ENCODE measurements around the gene TGFBRAP1.
A peak's percentile ranks its signal among the peaks of the same experiment; 100 is the strongest.

The TGFBRAP1 gene, protein sequence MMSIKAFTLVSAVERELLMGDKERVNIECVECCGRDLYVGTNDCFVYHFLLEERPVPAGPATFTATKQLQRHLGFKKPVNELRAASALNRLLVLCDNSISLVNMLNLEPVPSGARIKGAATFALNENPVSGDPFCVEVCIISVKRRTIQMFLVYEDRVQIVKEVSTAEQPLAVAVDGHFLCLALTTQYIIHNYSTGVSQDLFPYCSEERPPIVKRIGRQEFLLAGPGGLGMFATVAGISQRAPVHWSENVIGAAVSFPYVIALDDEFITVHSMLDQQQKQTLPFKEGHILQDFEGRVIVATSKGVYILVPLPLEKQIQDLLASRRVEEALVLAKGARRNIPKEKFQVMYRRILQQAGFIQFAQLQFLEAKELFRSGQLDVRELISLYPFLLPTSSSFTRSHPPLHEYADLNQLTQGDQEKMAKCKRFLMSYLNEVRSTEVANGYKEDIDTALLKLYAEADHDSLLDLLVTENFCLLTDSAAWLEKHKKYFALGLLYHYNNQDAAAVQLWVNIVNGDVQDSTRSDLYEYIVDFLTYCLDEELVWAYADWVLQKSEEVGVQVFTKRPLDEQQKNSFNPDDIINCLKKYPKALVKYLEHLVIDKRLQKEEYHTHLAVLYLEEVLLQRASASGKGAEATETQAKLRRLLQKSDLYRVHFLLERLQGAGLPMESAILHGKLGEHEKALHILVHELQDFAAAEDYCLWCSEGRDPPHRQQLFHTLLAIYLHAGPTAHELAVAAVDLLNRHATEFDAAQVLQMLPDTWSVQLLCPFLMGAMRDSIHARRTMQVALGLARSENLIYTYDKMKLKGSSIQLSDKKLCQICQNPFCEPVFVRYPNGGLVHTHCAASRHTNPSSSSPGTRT

GRCh38 chr2:105329561-105330495 is at the start of gene TGFBRAP1:
Gene TGFBRAP1 (minus strand): TSS chr2:105329735. CDS start chr2:105308301, 21,434 bp downstream.
- peak; percentile 24 to 26 for DNase-seq (ENCODE audit: low read depth in 2 of 2)

- no peak for DNase-seq (ENCODE audit: low read depth in 2 of 2)
Measured at GRCh38 chr2:105378921-105379383, 49.4 kb upstream of the TGFBRAP1 start.

- no peak for DNase-seq (ENCODE audit: low read depth in 2 of 2)
Measured at GRCh38 chr2:105378276-105378840, 48.8 kb upstream of the TGFBRAP1 start.

- no peak for DNase-seq (ENCODE audit: low read depth in 2 of 2)
Measured at GRCh38 chr2:105377871-105378270, 48.3 kb upstream of the TGFBRAP1 start.

DNA sequence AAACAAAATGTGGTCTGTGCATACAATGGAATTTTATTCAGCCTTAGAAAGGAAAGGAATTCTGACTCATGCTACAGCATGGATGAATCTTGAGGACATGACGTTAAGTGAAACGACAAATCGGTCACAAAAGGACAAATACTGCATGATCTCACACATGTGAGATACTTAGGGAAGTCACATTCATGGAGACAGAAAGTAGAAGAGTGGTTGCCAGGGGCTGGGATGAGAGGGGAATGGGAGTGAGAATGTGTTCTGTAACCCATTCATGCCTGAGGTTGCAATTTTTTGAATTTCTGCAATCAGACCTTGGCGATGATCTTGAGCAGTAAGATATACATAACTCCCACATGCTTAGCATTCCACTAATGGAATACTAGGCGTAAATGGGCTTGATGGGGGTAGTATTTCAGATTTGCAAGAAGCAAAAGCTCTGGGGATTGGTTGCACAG is 47.3 kb upstream of the TGFBRAP1 start:
- DNase-seq (ENCODE audit: low read depth in 2 of 2), result no peak

DNA sequence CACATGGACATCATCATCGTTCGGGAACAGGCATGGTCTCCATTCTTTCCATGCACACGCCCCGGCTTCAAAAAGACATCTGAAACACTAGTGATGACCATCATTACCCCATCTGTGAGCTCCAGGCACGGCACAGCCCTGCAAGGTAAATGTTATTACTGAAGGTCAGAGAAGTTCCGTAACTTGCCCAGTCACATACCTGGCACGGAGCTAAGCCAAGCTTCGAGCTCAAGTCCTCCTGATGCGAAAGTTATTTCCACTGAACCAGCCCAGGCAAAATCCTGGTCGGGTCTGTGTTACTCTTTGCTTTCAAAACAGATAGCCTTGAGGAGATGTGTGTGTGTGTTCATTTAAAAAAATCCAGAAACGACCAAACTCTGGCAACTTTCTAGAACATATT is 46.5 kb upstream of the TGFBRAP1 start:
- no peak for DNase-seq (ENCODE audit: low read depth in 2 of 2)

DNA sequence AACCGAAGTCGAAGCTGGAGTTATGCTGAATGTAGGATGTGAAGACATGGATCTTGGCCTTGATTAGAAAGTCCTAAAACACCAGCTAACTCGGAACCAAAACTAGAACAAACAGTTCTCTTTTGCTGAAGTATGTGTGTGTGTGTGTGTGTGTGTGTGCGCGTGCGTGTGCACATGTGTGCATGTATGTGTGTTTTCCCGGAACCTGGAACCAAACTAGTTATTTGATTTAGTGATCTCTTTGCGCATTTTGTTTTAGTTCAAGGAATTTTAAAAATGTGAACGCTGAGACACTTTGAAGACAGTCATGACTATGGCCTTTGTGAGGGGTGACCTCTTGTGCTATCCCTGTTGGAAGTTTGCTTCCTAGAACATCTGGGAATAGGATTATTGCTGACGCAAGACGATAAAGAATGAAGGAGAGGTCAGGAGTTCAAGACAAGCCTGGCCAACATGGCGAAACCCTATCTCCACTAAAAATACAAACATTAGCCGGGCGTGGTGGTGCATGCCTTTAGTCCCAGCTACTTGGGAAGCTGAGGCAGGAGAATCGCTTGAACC is 45.5 kb upstream of the TGFBRAP1 start:
- no peak for DNase-seq (ENCODE audit: low read depth in 2 of 2)

- DNase-seq (ENCODE audit: low read depth in 2 of 2), result no peak
Measured at GRCh38 chr2:105373895-105374401, 44.4 kb upstream of the TGFBRAP1 start.

DNA sequence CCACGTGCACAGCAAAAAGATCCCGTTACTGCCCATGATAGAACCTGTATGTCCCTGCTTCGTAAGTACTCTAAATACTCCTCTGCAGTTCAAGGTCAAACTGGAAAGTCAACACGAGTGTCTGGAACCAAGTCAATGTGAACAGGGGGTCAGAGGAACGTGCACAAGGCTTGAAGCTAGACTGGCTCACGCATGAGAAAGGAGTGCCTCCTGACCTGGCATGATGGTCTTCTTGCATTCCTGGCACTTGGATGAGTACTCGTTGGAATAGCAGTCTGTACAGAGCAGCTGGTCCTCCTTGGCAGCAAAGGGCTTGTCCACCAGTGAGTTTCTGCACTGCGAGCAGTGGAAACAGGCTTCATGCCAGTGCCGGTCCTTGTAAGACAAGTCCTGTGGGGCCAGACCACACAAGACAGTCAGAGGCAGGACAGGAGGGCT is 43.8 kb upstream of the TGFBRAP1 start:
- no peak for DNase-seq (ENCODE audit: low read depth in 2 of 2)

DNA sequence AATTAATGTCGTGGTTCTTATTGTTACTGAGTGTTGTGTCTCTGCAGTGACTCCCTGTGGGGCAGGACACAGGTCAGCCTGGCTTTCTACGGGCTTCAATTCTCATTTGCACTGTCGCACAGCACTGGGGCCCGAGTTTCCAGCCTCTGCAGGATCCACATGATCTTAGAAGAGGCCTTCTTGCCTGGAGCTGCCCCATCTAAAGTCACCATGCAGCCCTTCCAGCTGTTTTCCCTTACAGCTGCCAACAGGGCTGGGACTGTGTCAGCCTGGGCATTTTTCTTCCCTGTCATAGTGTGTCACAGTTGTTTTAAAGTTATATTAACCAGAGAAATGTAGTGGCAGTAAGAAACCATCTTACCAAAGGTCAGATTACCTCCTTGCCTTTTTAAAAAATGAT is 42.3 kb upstream of the TGFBRAP1 start:
- no peak for DNase-seq (ENCODE audit: low read depth in 2 of 2)

- DNase-seq (ENCODE audit: low read depth in 2 of 2), result no peak
Measured at GRCh38 chr2:105371156-105371555, 41.6 kb upstream of the TGFBRAP1 start.

DNA sequence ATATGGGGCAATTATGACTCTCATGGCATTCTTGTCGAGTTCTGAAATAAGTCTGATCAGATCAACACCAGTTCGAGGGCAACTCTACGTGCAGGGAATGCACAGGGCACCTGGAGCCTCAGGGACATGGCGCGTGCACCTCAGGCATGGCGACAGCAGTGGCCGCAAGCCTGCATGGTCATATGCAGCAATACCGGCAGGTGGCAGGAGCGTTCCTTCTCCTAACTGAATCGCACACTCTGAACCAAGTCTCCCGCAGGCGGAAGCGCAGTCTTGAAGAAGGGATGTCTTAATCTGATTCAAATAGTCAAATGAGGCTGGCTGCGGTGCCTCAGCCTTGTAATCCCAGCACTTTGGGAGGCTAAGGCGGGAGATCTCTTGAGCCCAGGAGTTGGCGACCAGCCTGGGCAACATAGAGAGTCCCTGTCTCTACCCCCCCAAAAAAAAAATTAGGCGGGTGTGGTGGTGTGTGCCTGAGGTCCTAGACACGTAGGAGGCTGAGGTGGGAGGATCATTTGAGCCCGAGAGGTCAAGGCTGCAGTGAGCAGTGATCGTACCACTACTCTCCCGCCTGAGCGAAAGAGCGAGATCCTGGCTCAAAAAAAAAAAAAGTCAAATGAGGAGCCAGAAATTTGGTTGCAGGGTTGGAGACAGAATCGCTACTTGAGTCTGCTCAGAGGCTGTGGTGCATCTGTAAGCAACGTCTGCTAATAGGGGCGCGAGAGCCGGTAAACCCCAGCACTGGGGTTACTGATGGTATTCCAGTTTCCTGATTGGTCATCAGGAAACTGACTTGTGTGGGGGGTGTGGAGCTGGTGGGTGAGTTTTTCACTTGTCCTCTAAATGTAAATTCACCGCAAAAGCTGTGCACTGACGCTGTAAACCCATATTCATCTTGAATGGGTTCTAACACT is 40.5 kb upstream of the TGFBRAP1 start:
- DNase-seq (ENCODE audit: low read depth in 2 of 2), result peak; percentile 64 to 68

- no peak for DNase-seq (ENCODE audit: low read depth in 2 of 2)
Measured at GRCh38 chr2:105368759-105369408, 39.3 kb upstream of the TGFBRAP1 start.

GRCh38 chr2:105365206-105365605 is 35.7 kb upstream of the TGFBRAP1 start:
- DNase-seq (ENCODE audit: low read depth in 2 of 2), result no peak

DNA sequence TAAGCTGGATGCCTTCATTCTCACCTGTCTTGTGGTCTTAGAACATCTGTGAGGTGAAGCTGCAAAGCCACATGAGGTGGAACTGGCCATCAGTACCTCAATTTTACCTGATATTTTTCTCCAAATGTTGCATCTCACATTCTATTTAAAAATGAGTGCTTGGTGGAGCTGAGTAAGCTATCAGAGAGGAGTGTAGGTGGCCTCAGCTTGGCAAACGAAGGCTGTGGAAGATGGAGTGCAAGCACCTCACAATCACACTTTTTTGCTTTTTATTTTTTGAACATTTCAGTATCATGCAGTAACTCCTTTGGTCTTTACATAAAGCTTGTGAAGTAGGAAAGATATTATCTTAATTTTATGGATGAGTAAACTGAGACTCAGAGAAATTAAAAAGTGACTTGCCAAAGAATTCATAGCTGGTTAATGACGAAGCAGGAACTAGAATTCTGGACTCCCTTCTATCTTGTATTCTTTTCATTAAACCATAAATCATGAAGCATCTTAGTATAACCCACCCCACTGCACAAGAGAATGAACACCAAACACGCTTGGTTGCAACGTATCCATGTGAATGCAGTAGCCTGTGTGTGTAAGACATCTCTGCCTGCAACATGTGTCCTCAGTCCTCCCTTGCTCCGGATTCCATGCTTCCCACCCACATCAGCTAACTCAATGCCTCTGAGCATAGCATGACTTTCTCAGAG is 35.1 kb upstream of the TGFBRAP1 start:
- DNase-seq (ENCODE audit: low read depth in 2 of 2), result no peak

- DNase-seq (ENCODE audit: low read depth in 2 of 2), result no peak
Measured at GRCh38 chr2:105362862-105363591, 33.5 kb upstream of the TGFBRAP1 start.

GRCh38 chr2:105361102-105361889 is 31.8 kb upstream of the TGFBRAP1 start:
- no peak for DNase-seq (ENCODE audit: low read depth in 2 of 2)

All from stimulated activated CD8-positive, alpha-beta memory T cell treated with anti-CD3 and anti-CD28 coated beads, Interleukin-2, amount 100 ng/mL, for 1 hour (primary cell).